IMR-90 (cell line): ENCODE measurements around the gene CANT1. TPM values are rescaled to one million over a fixed set of nuclear protein-coding genes. Genes with fewer than 3 reads are reported as not detected.

Experiments
- ATAC-seq: fragments of 200-7000 bp; cut with Tn5 transposase; 2 replicates; pipeline ENCODE4 v1.9.1; 2020; ENCODE audit warnings: low read depth, mild to moderate bottlenecking, moderate library complexity
- BruUV-seq: library from RNA; stranded (reverse); fragments of 400-500 nt; replicated peaks from 2 replicates; lab custom pipeline; 2021; lab: Mats Ljungman, UMichigan
- CTCF ChIA-PET: fragments of 300-600 bp; formaldehyde crosslinking; extraction: SDS; loops from one replicate; lab custom pipeline; 2021; ENCODE audit warnings: antibody characterized with exemption; lab: Yijun Ruan, JAX
- POLR2A ChIA-PET: fragments of 300-600 bp; sonication (Branson Sonifier 250); formaldehyde crosslinking; loops from one replicate; lab custom pipeline; 2022; ENCODE audit warnings: antibody characterized with exemption; ENCODE audit not compliant: unreplicated experiment; lab: Charles Lee
- DNase-seq: peaks from one replicate; pipeline ENCODE4 v3.0.0; 2013
- H2AFZ ChIP-seq: replicated peaks from 2 replicates; pipeline ENCODE3; 2013; ENCODE audit warnings: low read length, mild to moderate bottlenecking; ENCODE audit not compliant: poor library complexity
- H2AK5ac ChIP-seq: 2 replicates; pipeline ENCODE4 v1.6.1; 2013; ENCODE audit warnings: low read depth, low read length, inconsistent platforms
- H2AK9ac ChIP-seq: replicated peaks from 2 replicates; pipeline ENCODE3; 2013; ENCODE audit warnings: mild to moderate bottlenecking, low read depth, low read length, moderate library complexity; ENCODE audit not compliant: poor library complexity
- H2BK120ac ChIP-seq: 2 replicates; pipeline ENCODE4 v1.6.1; 2013; ENCODE audit warnings: low read depth, low read length, inconsistent platforms
- H2BK15ac ChIP-seq: 3 replicates; pipeline ENCODE4 v1.6.1; 2013; ENCODE audit warnings: low read depth, low read length, inconsistent platforms
- H2BK20ac ChIP-seq: 2 replicates; pipeline ENCODE4 v1.6.1; 2013; ENCODE audit warnings: low read depth, mild to moderate bottlenecking, inconsistent platforms, low read length, moderate library complexity
- H2BK5ac ChIP-seq: 2 replicates; pipeline ENCODE4 v1.6.1; 2013; ENCODE audit warnings: mild to moderate bottlenecking, low read depth, low read length, inconsistent platforms; ENCODE audit not compliant: poor library complexity, severe bottlenecking
- H3K14ac ChIP-seq: replicated peaks from 2 replicates; pipeline ENCODE4 v1.6.1; 2013; ENCODE audit warnings: low read depth, low read length, inconsistent platforms
- H3K18ac ChIP-seq: 2 replicates; pipeline ENCODE4 v1.6.1; 2013; ENCODE audit warnings: low read depth, low read length, control low read depth
- H3K23ac ChIP-seq: 2 replicates; pipeline ENCODE4 v1.6.1; 2013; ENCODE audit warnings: low read depth, low read length, inconsistent platforms
- H3K27ac ChIP-seq: 2 replicates; pipeline ENCODE4 v1.5.1; 2013; ENCODE audit warnings: mild to moderate bottlenecking, control low read depth, low read length; ENCODE audit not compliant: insufficient read depth
- H3K27me3 ChIP-seq: 2 replicates; pipeline ENCODE4 v1.6.1; 2013; ENCODE audit warnings: low read length; ENCODE audit not compliant: control insufficient read depth, insufficient read depth
- H3K36me3 ChIP-seq: 2 replicates; pipeline ENCODE4 v1.6.1; 2013; ENCODE audit warnings: low read length, mixed read lengths; ENCODE audit not compliant: control insufficient read depth, insufficient read depth
- H3K4ac ChIP-seq: 2 replicates; pipeline ENCODE4 v1.6.1; 2013; ENCODE audit warnings: low read depth, low read length, inconsistent platforms
- H3K4me1 ChIP-seq: 2 replicates; pipeline ENCODE4 v1.6.1; 2013; ENCODE audit warnings: low read length, mixed read lengths; ENCODE audit not compliant: control insufficient read depth, insufficient read depth
- H3K4me2 ChIP-seq: 2 replicates; pipeline ENCODE4 v1.6.1; 2013; ENCODE audit warnings: low read depth, mild to moderate bottlenecking, control low read depth, low read length, moderate library complexity
- H3K4me3 ChIP-seq: 2 replicates; pipeline ENCODE4 v1.5.1; 2013; ENCODE audit warnings: low read depth, mild to moderate bottlenecking, control low read depth, low read length, moderate library complexity; ENCODE audit not compliant: insufficient read depth
- H3K56ac ChIP-seq: 2 replicates; pipeline ENCODE4 v1.6.1; 2013; ENCODE audit warnings: low read length, inconsistent platforms; ENCODE audit not compliant: insufficient read depth; ENCODE audit errors: extremely low read depth
- H3K79me1 ChIP-seq, 2 experiments: 2 replicates each; pipeline ENCODE4 v1.6.1; 2013; ENCODE audit warnings: low read length in 2 of 2, inconsistent platforms in 1 of 2, low read depth in 1 of 2
- H3K9ac ChIP-seq: 2 replicates; pipeline ENCODE4 v1.6.1; 2013; ENCODE audit warnings: low read depth, low read length, control low read depth
- H3K9me1 ChIP-seq: 2 replicates; pipeline ENCODE4 v1.6.1; 2013; ENCODE audit warnings: low read length, inconsistent platforms; ENCODE audit not compliant: insufficient read depth
- H3K9me3 ChIP-seq: 2 replicates; pipeline ENCODE4 v1.6.1; 2013; ENCODE audit warnings: low read length; ENCODE audit not compliant: control insufficient read depth, insufficient read depth
- H4K20me1 ChIP-seq: 2 replicates; pipeline ENCODE4 v1.6.1; 2013; ENCODE audit warnings: low read length, inconsistent platforms; ENCODE audit not compliant: insufficient read depth
- H4K5ac ChIP-seq: 2 replicates; pipeline ENCODE4 v1.6.1; 2013; ENCODE audit warnings: mild to moderate bottlenecking, low read depth, low read length, control low read depth
- H4K8ac ChIP-seq, 2 experiments: 2 replicates each; pipeline ENCODE4 v1.6.1; 2013; ENCODE audit warnings: low read depth in 2 of 2, low read length in 2 of 2, control low read depth in 1 of 2, inconsistent platforms in 1 of 2
- H4K91ac ChIP-seq: 2 replicates; pipeline ENCODE4 v1.6.1; 2013; ENCODE audit warnings: low read depth, low read length, inconsistent platforms; ENCODE audit not compliant: insufficient read depth
- BHLHE40 ChIP-seq: fragments of 150-350 bp; IDR thresholded peaks from 2 replicates; pipeline ENCODE4 v1.6.1; 2016; ENCODE audit warnings: mild to moderate bottlenecking, low read depth, low read length
- CHD1 ChIP-seq: IDR thresholded peaks from 2 replicates; pipeline ENCODE4 v1.6.1; 2012; ENCODE audit warnings: low read depth, low read length, improper control_type of control experiment
- WGBS, 2 experiments: methylation state at CpG; one replicate each; pipeline versions ENCODE4 v1.1.5 to v1.1.7; 2013; ENCODE audit warnings: missing lambda C conversion rate in 2 of 2; ENCODE audit not compliant: insufficient read length in 1 of 2; ENCODE audit errors: extremely low coverage in 2 of 2; 5-methylcytosine and 5-hydroxymethylcytosine counted together
- dilution Hi-C: fragments of 300-500 bp; cut with HindIII; formaldehyde crosslinking; loops from one replicate; pipeline ENCODE4 v1.14.3; 2018; ENCODE audit warnings: low sequenced_read_pairs; ENCODE audit not compliant: unreplicated experiment
- in situ Hi-C: fragments of 300-500 bp; cut with MboI; formaldehyde crosslinking; loops from 3 replicates; pipeline ENCODE4 v1.14.3; 2019; ENCODE audit warnings: low sequenced_read_pairs, inconsistent platforms, mixed read lengths
- intact Hi-C: fragments of 100-400 bp; cut with micrococcal nuclease; formaldehyde crosslinking; loops from 2 replicates; pipeline ENCODE4 v1.10.0; 2022
- polyA plus RNA-seq, 3 experiments: library from polyadenylated mRNA; depleted of rRNA; stranded (reverse); fragments of >200 nt; gene quantifications; 2 replicates each; pipeline ENCODE4 v1.2.3, GENCODE V29; 2012; ENCODE audit warnings: low replicate concordance in 1 of 3
- total RNA-seq: library from RNA; depleted of rRNA; stranded (reverse); fragments of >200 nt; gene quantifications from 2 replicates; pipeline ENCODE4 v1.2.3, GENCODE V29; 2012

The CANT1 gene
- total and polyA plus RNA-seq, 2 of the 4 experiments (the other 2 are of a cell fraction), result 51.8 to 73.4 TPM

GRCh38 chr17:78997881-78998280, 11.7 kb downstream of the CANT1 start:
- Histone ChIP-seq H2BK120ac (no peak overlapping the region), H2BK15ac (no peak overlapping the region), H2BK5ac (no peak overlapping the region), H3K23ac (no peak overlapping the region), H3K4ac (no peak overlapping the region), H3K9me3 (no peaks in the 10 kb centered on the region), H3K36me3 (peaks cover 57% of the 10 kb centered on the region), H3K56ac (no peak overlapping the region), H2AK5ac (no peak overlapping the region), H3K4me1 (no peaks in the 10 kb centered on the region), H2AK9ac (no peak overlapping the region), H3K4me3 (no peak overlapping the region), H4K5ac (no peak overlapping the region), H3K18ac (no peak overlapping the region), H4K20me1 (peaks cover 66% of the 10 kb centered on the region), H3K79me1 (peaks cover 31 to 85% of the 10 kb centered on the region in 2 experiments), H2BK20ac (no peak overlapping the region), H2AFZ (no peak overlapping the region), H4K91ac (no peak overlapping the region), H3K9ac (no peak overlapping the region), H3K4me2 (no peak overlapping the region), H4K8ac (no peak overlapping the region), H3K9me1 (no peaks in the 10 kb centered on the region; the same call in 1 of the 2 replicates), H3K27ac (no peak overlapping the region), H3K27me3 (no peaks in the 10 kb centered on the region), H3K14ac (no peak overlapping the region)
- TF ChIP-seq CHD1, result no peak
- no peak for TF ChIP-seq BHLHE40
- 90% methylated on average over 2 of the region's 6 CpGs; no CpG with 5 or more reads in 1 of the 2 experiments for WGBS, 2 experiments
- dilution Hi-C loops, result no loop called here
- ATAC-seq, result no peak
- DNase-seq, result no peak
- intact Hi-C loops, result no loop called here
- CTCF ChIA-PET, result no interaction called here
- POLR2A ChIA-PET, result no interaction called here
- no TSS peak for BruUV-seq
- in situ Hi-C loops, result no loop called here
